GM18951 (cell line): ENCODE data around the gene TACSTD2.
A peak's percentile ranks its signal among the peaks of the same experiment; 100 is the strongest.
"Not testable (repeated sequence)": the region's sequence is repeated elsewhere in the genome, so short reads cannot be mapped to it uniquely, and the experiment has no call there.

Experiments used
- POLR2A ChIP-seq: IDR thresholded peaks from 4 replicates; pipeline ENCODE4 v1.6.1; 2011; ENCODE audit warnings: mild to moderate bottlenecking; ENCODE audit not compliant: insufficient read length, insufficient read depth; ENCODE audit errors: extremely low read depth
- in situ Hi-C: fragments of 300-500 bp; cut with MboI; formaldehyde crosslinking; loops from one replicate; pipeline ENCODE4 v1.12.0; 2022; ENCODE audit warnings: low sequenced_read_pairs, mixed read lengths, inconsistent platforms; ENCODE audit not compliant: unreplicated experiment

Gene TACSTD2

GRCh38 chr1:58566339-58566738 is 10.7 kb downstream of the TACSTD2 start:
- in situ Hi-C loops, result no loop called here
- no peak for TF ChIP-seq POLR2A

- in situ Hi-C loops, result not testable (repeated sequence)
These were observed 13.3 kb downstream of the TACSTD2 start for GRCh38 chr1:58563715-58564114.

GRCh38 chr1:58561633-58562032 is 15.4 kb downstream of the TACSTD2 start:
- TF ChIP-seq POLR2A, result no peak
- in situ Hi-C loops, result no loop called here

GRCh38 chr1:58555393-58555792 is 21.7 kb downstream of the TACSTD2 start:
- in situ Hi-C loops, result no loop called here
- TF ChIP-seq POLR2A, result no peak

- in situ Hi-C loops, result no loop called here
- TF ChIP-seq POLR2A, result no peak
These were observed 25.6 kb downstream of the TACSTD2 start for GRCh38 chr1:58551186-58552140.

- in situ Hi-C loops, result not testable (repeated sequence)
These were observed 27.8 kb downstream of the TACSTD2 start for GRCh38 chr1:58549291-58549690.

GRCh38 chr1:58548371-58548770 is 28.7 kb downstream of the TACSTD2 start:
- no peak for TF ChIP-seq POLR2A

GRCh38 chr1:58546520-58547308 is 30.3 kb downstream of the TACSTD2 start, which contains the start of gene OMA1:
TSS of gene OMA1 (minus strand) at chr1:58546726. CDS start at chr1:58539294, 7,432 bp downstream.
- in situ Hi-C loops, result no loop called here
- TF ChIP-seq POLR2A, result peak; percentile 86

More at GRCh38 chr1:58548371-58548770, 28.7 kb downstream of the TACSTD2 start:
- in situ Hi-C loops, result no loop called here

GRCh38 chr1:58545591-58546519 is 31.2 kb downstream of the TACSTD2 start:
- in situ Hi-C loops, result no loop called here
- no peak for TF ChIP-seq POLR2A

- in situ Hi-C loops, result no loop called here
- no peak for TF ChIP-seq POLR2A
These were observed 33.8 kb downstream of the TACSTD2 start for GRCh38 chr1:58543260-58543659.

- in situ Hi-C loops, result no loop called here
These were observed 37.5 kb downstream of the TACSTD2 start for GRCh38 chr1:58539553-58539952.

GRCh38 chr1:58538821-58539220 is 38.2 kb downstream of the TACSTD2 start:
- no peak for TF ChIP-seq POLR2A
- in situ Hi-C loops, result no loop called here

More at GRCh38 chr1:58539553-58539952, 37.5 kb downstream of the TACSTD2 start:
- TF ChIP-seq POLR2A, result no peak

GRCh38 chr1:58531842-58532241 is 45.2 kb downstream of the TACSTD2 start:
- in situ Hi-C loops, result not testable (repeated sequence)

- TF ChIP-seq POLR2A, result no peak
- in situ Hi-C loops, result no loop called here
These were observed 47.8 kb downstream of the TACSTD2 start for GRCh38 chr1:58529284-58529683.
